Naive B cell (primary cell): ENCODE results near the gene ITGB2. TPM values are rescaled to one million over a fixed set of nuclear protein-coding genes. Genes with fewer than 3 reads are reported as not detected.

Experiments used
- ATAC-seq, 2 donors: fragments of 150-1000 bp; cut with Tn5 transposase; 2 replicates each; pipeline ENCODE4 v1.10.0; 2021; ENCODE audit warnings: low read depth in 2 of 2, mild to moderate bottlenecking in 2 of 2, moderate library complexity in 2 of 2
- DNase-seq: peaks from one replicate; pipeline ENCODE4 v3.0.0; 2022
- H3K27ac Mint-ChIP-seq, 6 donors: one replicate each; pipeline ENCODE4 v1.8.0; 2020 to 2022; ENCODE audit warnings: mild to moderate bottlenecking in 6 of 6, mixed read lengths in 6 of 6, moderate library complexity in 5 of 6, inconsistent platforms in 2 of 6
- H3K27me3 Mint-ChIP-seq, 3 donors: one replicate each; pipeline ENCODE4 v1.8.0; 2021 to 2022; ENCODE audit warnings: mixed read lengths in 3 of 3, mild to moderate bottlenecking in 1 of 3
- H3K36me3 Mint-ChIP-seq, 2 donors: one replicate each; pipeline ENCODE4 v1.8.0; 2020 to 2022; ENCODE audit warnings: mixed read lengths in 2 of 2, inconsistent platforms in 1 of 2, mild to moderate bottlenecking in 1 of 2
- H3K4me1 Mint-ChIP-seq, 3 donors: one replicate each; pipeline ENCODE4 v1.8.0; 2020 to 2022; ENCODE audit warnings: mixed read lengths in 3 of 3, inconsistent platforms in 1 of 3, mild to moderate bottlenecking in 1 of 3, moderate library complexity in 1 of 3
- H3K4me3 Mint-ChIP-seq, 8 donors: one replicate each; pipeline ENCODE4 v1.8.0; 2020 to 2022; ENCODE audit warnings: mild to moderate bottlenecking in 8 of 8, mixed read lengths in 8 of 8, moderate library complexity in 8 of 8, inconsistent platforms in 2 of 8
- H3K9me3 Mint-ChIP-seq, 7 donors: one replicate each; pipeline ENCODE4 v1.8.0; 2020 to 2022; ENCODE audit warnings: mixed read lengths in 7 of 7, mild to moderate bottlenecking in 5 of 7, inconsistent platforms in 2 of 7, moderate library complexity in 1 of 7
- polyA plus RNA-seq, 6 donors: library from polyadenylated mRNA; unstranded; fragments of 300-500 nt; fragmentation: Illumina TruSeq; gene quantifications; one replicate each; pipeline ENCODE4 v1.2.3, GENCODE V29; 2021; ENCODE audit warnings: low read depth in 6 of 6

ITGB2 gene
- polyA plus RNA-seq, 6 donors from 2014 or later = 220 to 346 (median 303) TPM

DNA sequence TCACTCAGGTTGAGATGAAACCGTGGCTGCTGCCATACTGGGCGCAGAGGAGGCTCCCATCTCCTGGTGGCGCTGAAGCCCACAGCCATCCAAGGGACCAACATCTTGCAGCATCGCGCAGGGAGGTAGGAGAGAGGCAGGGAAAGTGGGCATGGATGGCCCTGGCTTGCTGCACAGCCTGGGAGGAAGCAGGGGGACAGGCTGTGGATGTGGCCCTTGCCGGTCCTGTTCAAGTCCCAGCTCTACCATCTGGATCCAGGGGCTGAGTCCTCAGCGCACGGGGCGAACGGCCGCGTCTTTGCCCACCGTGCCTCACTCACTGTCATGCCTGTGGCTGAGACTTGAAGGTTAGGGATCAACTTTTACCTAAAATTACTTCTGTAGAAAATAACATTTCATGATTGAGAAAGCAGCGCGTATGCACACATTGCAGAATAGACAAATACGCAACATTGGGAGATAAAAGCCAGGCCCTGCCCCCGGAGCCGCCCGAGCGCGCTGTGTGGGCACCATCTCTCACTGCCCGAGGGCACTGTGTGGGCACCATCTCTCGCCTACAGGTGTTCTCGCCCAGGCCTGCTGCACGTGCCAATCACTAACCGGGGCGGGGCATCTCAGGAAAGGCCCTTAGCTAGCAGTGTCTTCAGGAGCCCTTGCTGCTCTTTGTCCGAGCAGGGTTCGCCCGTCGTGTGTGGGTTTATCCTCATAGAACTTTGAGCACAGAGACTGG, 30.7 kb upstream of the ITGB2 start:
- DNase-seq (no peak), ATAC-seq (no peak)
- Mint-ChIP-seq H3K4me1 (peaks cover 28 to 41% (median 30%) of the 10 kb centered on the region in 3 donors), H3K4me3 (peak overlapping the region in 1 of 8 donors; percentile 68), H3K27me3 (no peaks in the 10 kb centered on the region), H3K27ac (peak overlapping the region in 2 of 6 donors; percentile 34 to 52), H3K36me3 (peaks cover 0 to 8% of the 10 kb centered on the region in 2 donors), H3K9me3 (no peaks in the 10 kb centered on the region)

DNA sequence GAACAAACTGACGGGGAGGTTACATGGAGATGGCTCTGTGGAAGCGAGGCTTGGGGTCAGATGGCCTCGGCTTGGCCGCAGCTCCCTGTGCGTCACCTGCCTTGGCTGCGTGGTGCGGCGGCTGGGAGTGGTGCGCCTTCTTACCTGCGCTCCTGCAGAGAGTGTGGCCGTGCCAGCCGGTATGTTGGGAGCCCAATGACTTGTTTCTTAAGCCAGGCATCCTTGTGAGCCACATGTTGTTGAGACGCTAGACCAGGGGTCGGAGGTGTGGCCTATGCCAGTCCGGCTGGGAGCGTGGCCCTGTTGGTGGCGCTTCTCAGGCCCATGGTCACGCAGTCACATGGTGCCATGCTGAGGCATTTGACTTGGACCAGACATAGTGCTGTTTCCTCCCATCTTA, 29.7 kb upstream of the ITGB2 start:
- Mint-ChIP-seq H3K9me3 (no peaks in the 10 kb centered on the region), H3K27ac (no peak overlapping the region), H3K27me3 (no peaks in the 10 kb centered on the region), H3K36me3 (peaks cover 0 to 2% of the 10 kb centered on the region in 2 donors), H3K4me3 (no peak overlapping the region), H3K4me1 (peaks cover 34 to 49% (median 40%) of the 10 kb centered on the region in 3 donors)
- no peak for DNase-seq
- no peak for ATAC-seq

DNA sequence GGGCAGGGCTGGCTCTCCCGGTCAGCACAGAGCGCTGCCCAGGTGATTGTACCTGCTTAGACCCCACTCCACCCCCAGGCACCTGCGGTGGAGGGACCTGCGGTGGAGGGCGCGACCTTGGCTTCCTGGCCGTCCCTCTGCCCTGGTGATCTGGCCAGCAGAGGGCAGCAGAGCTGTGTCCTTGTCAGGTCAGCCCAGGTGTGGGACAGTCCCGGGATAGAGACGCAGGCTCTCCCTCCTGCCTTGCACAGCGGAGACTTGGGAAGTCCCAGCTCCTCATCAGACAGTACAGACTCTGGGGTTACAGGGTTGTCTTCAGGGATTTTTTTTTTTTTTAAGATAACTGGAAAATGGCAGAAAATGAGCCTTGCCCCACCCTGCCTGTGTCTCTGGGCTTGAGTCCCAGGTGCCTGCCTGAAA, 29.1 kb upstream of the ITGB2 start:
- Mint-ChIP-seq H3K9me3 (no peaks in the 10 kb centered on the region), H3K4me3 (peak overlapping the region in 1 of 8 donors; percentile 47), H3K27ac (peak overlapping the region in 1 of 6 donors; percentile 26), H3K27me3 (no peaks in the 10 kb centered on the region), H3K36me3 (no peaks in the 10 kb centered on the region), H3K4me1 (peaks cover 33 to 51% (median 44%) of the 10 kb centered on the region in 3 donors)
- ATAC-seq = peak; percentile 88 to 89
- DNase-seq = peak; percentile 74

DNA sequence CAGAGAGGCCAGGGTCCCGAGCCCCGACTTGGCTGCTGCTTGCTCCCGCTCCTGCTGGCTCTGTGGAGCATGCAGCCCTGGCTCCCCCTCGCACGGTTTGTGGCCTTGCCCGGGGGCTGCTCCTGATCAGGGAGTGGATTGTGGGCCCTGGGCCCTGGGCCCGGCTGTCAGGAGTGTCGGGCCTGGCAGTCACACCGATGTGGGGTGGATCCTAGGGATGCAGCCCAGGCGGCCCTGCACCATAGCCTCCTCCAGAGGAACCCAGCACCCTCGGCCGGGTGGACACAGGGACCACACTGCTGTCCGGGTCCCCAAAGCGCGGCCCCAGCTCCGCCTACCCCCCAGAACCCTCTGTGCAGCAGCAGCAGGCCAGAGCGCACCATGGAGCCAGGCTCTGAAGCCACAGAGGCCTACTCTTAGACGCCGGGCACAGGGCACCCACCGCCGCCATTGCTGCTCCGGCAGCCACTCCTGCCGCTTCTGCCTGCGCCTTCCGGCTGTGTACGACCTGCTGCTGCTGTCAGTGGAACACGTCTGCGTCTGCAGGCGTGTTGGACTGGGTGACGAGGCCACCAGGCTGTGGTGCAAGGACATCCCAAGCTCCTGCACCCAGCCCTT, 28.6 kb upstream of the ITGB2 start:
- H3K27ac Mint-ChIP-seq = peak overlapping the region in 1 of 6 donors; percentile 26
- no peak for ATAC-seq

DNA sequence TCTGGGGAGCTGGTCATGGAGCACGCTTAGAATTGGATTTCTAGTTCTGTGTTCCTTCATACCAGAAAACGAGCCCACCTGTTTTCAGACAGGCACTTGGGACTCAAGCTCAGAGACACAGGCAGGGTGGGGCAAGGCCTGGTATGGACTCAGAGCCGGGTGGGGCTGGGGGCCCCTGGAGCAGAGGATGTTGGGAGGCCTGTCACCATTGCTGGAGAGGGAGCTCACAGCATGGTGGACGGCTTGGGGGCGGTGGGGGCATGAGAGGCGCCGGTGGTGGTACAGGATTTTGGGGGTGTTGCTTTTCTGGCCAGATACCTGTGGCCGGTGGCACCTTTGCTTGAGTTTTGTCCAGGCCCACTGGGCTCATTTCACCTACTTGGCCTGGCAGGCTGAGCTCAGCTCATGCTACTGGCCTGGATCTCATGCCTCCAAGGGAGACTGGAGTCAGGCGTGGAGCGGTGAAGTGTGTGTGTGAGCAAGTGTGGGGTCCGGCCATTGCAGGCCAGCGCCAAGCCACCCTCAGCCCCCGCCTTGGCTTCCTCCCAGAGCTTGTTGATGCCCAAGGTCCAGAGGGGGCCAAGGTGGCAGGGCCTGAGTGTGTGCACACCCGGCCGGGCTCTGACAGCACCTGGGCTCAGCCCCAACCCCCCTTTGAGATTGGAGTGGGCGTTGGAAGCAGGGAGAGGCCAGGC, 27.9 kb upstream of the ITGB2 start:
- Mint-ChIP-seq H3K9me3 (no peaks in the 10 kb centered on the region), H3K27ac (no peak overlapping the region), H3K27me3 (no peaks in the 10 kb centered on the region), H3K36me3 (no peaks in the 10 kb centered on the region), H3K4me1 (peaks cover 30 to 54% (median 45%) of the 10 kb centered on the region in 3 donors), H3K4me3 (peak overlapping the region in 1 of 8 donors; percentile 1)
- ATAC-seq (no peak), DNase-seq (no peak)

More for the DNA sequence above, 28.6 kb upstream of the ITGB2 start:
- Mint-ChIP-seq H3K27me3 (no peaks in the 10 kb centered on the region), H3K4me3 (no peak overlapping the region), H3K4me1 (peaks cover 33 to 56% (median 48%) of the 10 kb centered on the region in 3 donors), H3K9me3 (no peaks in the 10 kb centered on the region), H3K36me3 (no peaks in the 10 kb centered on the region)
- no peak for DNase-seq

DNA sequence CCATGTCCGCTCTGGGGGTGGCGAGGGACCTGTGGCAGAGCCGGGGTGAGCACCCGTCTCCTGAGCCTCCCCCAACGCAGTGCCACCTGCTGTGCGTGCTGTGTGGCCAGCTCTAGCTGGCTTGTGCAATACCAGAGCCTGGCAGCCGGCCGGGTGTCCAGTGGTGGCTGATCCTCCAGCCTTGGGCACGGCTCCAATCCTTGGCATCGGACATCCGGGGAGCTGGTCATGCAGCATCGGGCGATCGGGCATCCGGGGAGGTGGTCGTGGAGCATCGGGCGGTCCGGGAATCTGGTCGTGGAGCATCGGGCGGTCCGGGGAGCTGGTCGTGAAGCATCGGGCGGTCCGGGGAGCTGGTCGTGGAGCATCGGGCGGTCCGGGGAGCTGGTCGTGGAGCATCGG, 27.2 kb upstream of the ITGB2 start:
- no peak for ATAC-seq
- peak overlapping the region in 1 of 6 donors; percentile 51 for H3K27ac Mint-ChIP-seq
- peaks cover 27 to 55% (median 50%) of the 10 kb centered on the region in 3 donors for H3K4me1 Mint-ChIP-seq
- no peaks in the 10 kb centered on the region for H3K36me3 Mint-ChIP-seq
- H3K4me3 Mint-ChIP-seq = no peak overlapping the region
- no peak for DNase-seq
- H3K27me3 Mint-ChIP-seq = no peaks in the 10 kb centered on the region
- H3K9me3 Mint-ChIP-seq = no peaks in the 10 kb centered on the region

DNA sequence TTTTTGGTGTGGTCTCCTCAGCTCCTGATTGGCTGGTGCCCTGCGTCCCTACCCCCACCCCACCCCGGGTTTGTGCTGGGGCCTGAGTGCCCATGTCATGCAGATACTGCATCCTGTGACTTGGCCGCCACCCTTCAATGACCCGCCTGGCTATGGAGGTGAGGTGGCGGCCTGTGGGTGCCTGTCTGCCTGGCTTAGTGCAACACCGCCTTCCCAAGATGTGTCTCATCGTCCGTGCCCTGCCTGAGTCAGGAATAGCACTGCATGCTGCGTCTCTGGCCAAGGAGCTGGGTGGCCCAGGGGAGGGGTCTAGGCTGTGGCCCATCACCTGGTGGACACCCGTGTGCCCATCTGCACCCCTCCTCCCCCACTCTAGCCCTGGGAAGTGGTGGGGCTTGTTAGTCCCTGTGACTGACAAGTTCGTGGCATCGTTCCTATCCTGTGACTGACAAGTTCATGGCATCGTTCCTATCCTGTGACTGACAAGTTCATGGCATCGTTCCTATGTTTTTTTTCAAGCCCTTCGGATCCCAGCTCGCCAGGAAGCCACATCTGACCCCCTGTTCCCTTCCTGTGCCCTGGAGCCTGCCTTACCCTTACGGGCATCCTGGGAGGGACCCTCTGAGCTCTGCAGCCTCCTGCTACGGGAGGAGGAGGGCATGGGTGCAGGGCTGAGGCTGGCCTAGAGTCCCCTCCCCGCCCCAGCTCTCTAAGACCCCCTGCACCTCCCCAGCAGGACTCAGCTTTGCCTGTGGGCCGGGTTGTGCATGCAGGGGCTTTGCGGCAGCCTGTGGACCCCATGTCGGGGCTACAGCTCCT, 26.6 kb upstream of the ITGB2 start:
- Mint-ChIP-seq H3K4me1 (peaks cover 24 to 54% (median 51%) of the 10 kb centered on the region in 3 donors), H3K27me3 (no peaks in the 10 kb centered on the region), H3K27ac (peak overlapping the region in 1 of 6 donors; percentile 91), H3K36me3 (no peaks in the 10 kb centered on the region), H3K4me3 (peak overlapping the region in 2 of 8 donors; percentile 23 to 25), H3K9me3 (no peaks in the 10 kb centered on the region)
- no peak for DNase-seq
- no peak for ATAC-seq

DNA sequence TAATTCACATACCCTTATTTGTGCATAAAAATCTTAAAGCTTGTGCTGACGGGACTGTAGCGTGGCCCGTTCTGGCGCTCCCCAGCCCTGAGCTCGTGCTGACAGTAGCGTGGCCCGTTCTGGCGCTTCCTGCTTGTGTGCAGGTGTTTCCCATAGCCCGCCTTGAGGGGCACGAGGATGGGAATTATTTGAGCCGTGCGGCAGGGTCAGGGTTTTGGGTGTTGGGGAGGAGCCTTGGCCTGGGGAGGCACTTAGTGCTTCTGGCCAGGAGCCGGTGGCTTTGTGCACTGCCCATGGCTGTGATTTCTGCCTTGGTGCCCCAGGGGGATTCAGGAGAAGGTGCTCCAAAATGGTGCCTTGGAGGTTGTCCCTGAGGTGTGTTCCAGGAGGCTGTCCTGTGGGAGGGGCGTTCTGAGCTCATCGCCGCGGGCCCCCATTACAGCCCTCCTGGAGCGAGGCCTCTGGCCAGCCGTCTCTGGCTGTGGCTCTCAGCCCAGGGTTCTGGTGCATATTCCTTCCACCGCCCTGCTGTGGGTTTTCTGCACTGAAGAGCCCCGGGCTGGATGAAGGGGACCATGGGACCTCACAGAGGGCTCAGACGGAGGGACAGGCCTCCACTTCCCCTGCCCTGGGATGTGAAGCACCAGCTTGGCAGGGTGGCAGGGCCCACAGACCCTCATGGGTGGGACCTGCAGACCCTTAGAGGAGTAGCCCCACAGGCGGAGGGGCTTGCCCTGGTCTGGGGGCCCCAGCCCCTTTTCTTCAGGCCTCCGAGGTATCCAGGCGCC, 25.7 kb upstream of the ITGB2 start:
- peaks cover 23 to 56% (median 56%) of the 10 kb centered on the region in 3 donors for H3K4me1 Mint-ChIP-seq
- H3K27ac Mint-ChIP-seq = peak overlapping the region in 2 of 6 donors; percentile 21 to 69
- H3K27me3 Mint-ChIP-seq = no peaks in the 10 kb centered on the region
- DNase-seq = no peak
- H3K9me3 Mint-ChIP-seq = no peaks in the 10 kb centered on the region
- no peak for ATAC-seq
- H3K4me3 Mint-ChIP-seq = peak overlapping the region in 1 of 8 donors; percentile 66
- no peaks in the 10 kb centered on the region for H3K36me3 Mint-ChIP-seq

DNA sequence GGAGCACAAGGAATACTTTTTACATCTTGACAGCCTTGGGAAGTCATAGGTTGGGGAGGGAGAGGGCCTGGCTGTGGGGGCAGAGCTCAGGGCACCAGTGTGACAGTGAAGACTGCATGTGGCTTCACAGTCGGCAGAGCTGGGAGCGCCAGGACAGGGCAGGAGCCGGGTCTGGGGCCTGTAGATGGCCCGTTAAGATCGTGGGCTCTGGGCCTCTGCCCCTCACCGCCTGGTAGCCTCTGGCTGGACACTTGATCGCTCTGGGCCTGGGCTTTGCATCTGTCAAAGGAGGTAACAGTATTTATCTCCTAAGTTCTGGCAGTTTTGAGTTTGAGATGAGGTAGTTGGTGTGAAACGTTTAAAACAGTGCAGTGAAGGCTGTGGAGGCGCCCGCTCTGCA, 23.9 kb upstream of the ITGB2 start:
- H3K9me3 Mint-ChIP-seq = no peaks in the 10 kb centered on the region
- no peak for ATAC-seq
- H3K27me3 Mint-ChIP-seq = no peaks in the 10 kb centered on the region
- no peaks in the 10 kb centered on the region for H3K36me3 Mint-ChIP-seq
- no peak overlapping the region for H3K27ac Mint-ChIP-seq
- H3K4me1 Mint-ChIP-seq = peaks cover 31 to 59% (median 57%) of the 10 kb centered on the region in 3 donors
- DNase-seq = no peak
- peak overlapping the region in 2 of 8 donors; percentile 16 to 25 for H3K4me3 Mint-ChIP-seq

DNA sequence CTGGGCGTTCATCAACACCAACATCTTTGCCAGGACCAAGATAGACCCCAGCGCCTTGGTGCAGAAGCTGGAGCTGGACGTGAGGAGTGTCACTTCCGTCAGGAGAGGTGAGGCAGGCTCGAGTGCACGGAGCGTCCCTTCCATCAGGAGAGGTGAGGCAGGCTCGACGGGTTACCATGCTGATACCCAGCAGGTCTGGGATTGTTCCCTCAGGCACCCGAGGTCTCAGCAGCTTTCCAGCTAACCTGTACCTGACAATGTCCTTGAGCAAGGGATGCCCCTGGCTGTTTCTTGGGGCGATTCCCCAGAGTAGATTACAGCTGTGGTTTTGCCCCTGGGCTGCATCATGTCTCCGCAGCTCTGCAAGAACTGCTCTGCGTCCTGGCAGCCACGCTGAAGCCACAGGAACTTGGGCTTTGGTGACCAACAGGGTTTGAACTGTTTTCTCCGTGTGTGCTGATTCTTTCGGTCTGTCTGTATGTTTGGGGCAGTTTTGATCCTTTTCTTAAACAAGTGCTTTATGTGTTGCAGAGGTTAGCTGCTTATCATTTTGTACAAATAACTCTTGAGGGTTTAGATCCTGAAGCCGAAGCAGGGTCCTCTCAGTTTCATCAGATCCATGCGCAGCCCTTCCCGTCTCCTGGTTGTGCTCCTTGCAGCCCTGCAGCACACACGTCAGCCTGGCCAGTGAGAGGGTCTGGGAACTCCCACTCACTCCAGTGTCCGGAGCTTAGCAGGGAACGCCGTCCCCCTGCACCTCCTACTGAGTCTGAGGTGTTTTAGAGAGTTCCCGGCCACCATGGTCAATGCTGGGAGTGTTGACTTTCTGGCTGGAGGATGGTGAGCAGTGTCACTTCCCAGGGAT, 23.2 kb upstream of the ITGB2 start:
- peaks cover 34 to 63% (median 61%) of the 10 kb centered on the region in 3 donors for H3K4me1 Mint-ChIP-seq
- no peaks in the 10 kb centered on the region for H3K27me3 Mint-ChIP-seq
- H3K9me3 Mint-ChIP-seq = no peaks in the 10 kb centered on the region
- H3K27ac Mint-ChIP-seq = peak overlapping the region in 1 of 6 donors; percentile 44
- ATAC-seq (no peak), DNase-seq (no peak)
- H3K4me3 Mint-ChIP-seq = peak overlapping the region in 3 of 8 donors; percentile 24 to 47 (median 25)
- H3K36me3 Mint-ChIP-seq = no peaks in the 10 kb centered on the region

DNA sequence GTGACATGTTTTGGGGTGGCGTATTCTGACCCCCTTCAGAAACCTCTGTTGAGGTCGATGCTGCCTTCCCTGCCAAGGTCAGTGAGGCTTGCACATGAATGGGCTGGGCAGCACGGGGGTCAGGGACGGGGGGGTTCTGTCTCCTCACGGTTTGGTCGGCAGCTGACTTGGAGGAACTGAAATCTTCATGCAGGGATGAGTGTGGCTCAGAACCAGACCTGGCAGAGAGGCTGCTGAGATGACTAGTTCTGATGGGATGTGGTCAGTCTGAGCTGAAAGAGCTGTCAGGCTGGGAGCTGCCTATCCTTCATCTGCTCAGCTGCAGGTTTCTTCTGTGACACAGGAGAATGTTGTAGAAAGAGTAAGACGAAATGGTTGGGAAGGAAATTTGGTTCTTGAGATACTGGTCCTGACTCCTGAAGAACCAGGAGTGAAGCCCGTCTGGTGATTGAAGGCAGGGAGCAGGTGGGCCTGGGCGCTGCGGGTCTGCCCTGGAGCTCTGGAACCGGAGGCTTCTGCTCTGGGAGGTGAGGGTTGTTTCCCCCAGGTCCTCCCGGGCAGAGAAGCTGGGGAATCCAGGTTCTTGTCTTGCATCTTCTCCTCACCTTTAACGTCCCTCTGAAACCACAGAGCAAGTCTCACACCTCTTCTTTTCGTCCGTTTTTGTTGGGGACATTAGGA, 22.4 kb upstream of the ITGB2 start:
- H3K27me3 Mint-ChIP-seq = no peaks in the 10 kb centered on the region
- H3K4me1 Mint-ChIP-seq = peaks cover 35 to 69% (median 65%) of the 10 kb centered on the region in 3 donors
- DNase-seq (no peak), ATAC-seq (no peak)
- H3K9me3 Mint-ChIP-seq = no peaks in the 10 kb centered on the region
- no peak overlapping the region for H3K27ac Mint-ChIP-seq
- H3K4me3 Mint-ChIP-seq = peak overlapping the region in 1 of 8 donors; percentile 42
- H3K36me3 Mint-ChIP-seq = no peaks in the 10 kb centered on the region
